Left lung (tissue), 10 donors: ENCODE measurements around the gene PRKN. TPM values are rescaled to one million over a fixed set of nuclear protein-coding genes. Genes with fewer than 3 reads are reported as not detected.

ENCODE experiments used
- ATAC-seq: fragments of 200-7000 bp; cut with Tn5 transposase; one replicate; pipeline ENCODE4 v1.9.1; 2020; ENCODE audit warnings: moderate library complexity
- DNase-seq, 4 donors: peaks; one replicate each; pipeline ENCODE4 v3.0.0-alpha.2; 2013 to 2020
- H3K27ac ChIP-seq, 2 donors: fragments of 200-600 bp; sonication (generic) in 1 of 2; one replicate each; pipeline versions ENCODE4 v1.5.0 to v1.8.0; 2020 to 2021
- H3K27me3 ChIP-seq, 2 donors: fragments of 200-600 bp; sonication (generic) in 1 of 2; one replicate each; pipeline versions ENCODE4 v1.5.0 to v1.8.0; 2020 to 2021
- H3K36me3 ChIP-seq, 2 donors: fragments of 200-600 bp; sonication (generic) in 1 of 2; one replicate each; pipeline versions ENCODE4 v1.5.0 to v1.8.0; 2020 to 2021
- H3K4me1 ChIP-seq, 2 donors: fragments of 200-600 bp; one replicate each; pipeline ENCODE4 v1.8.0; 2021
- H3K4me3 ChIP-seq, 2 donors: fragments of 200-600 bp; sonication (generic) in 1 of 2; one replicate each; pipeline versions ENCODE4 v1.5.0 to v1.8.0; 2020 to 2021; ENCODE audit warnings: mild to moderate bottlenecking in 1 of 2
- H3K9me3 ChIP-seq, 2 donors: fragments of 200-600 bp; sonication (generic) in 1 of 2; one replicate each; pipeline versions ENCODE4 v1.5.0 to v1.8.0; 2020 to 2021
- CTCF ChIP-seq, 2 donors: fragments of 200-600 bp; sonication (generic) in 1 of 2; IDR thresholded peaks; one replicate each; pipeline versions ENCODE4 v1.5.0 to v1.8.0; 2021; ENCODE audit warnings: antibody characterized with exemption in 2 of 2
- intact Hi-C, 2 donors: fragments of 100-400 bp; cut with DNase I; formaldehyde crosslinking; loops; one replicate each; pipeline versions ENCODE4 v1.11.2 to v1.14.2; 2022
- polyA plus RNA-seq, 6 donors: library from polyadenylated mRNA; unstranded; fragments of 120-200 nt; gene quantifications; one replicate each; pipeline ENCODE4 v1.2.1, GENCODE V29; 2013; ENCODE audit not compliant: insufficient read length in 6 of 6
- total RNA-seq, 2 donors: library from RNA; stranded (reverse); fragmentation: NEBNext Ultra II Directional; extraction: Animal tissue kit (Norgen Biotek cat#: 25700); gene quantifications; one replicate each; pipeline ENCODE4 v1.2.1, GENCODE V29; 2021
- donor health status: DM: no; HTN: yes; CAD: no.
- donor health status: DM: no; HTN: no; CAD: no.

Gene PRKN
- total and polyA plus RNA-seq, 8 donors: 1.9 to 4.3 (median 2.5) TPM

- intact Hi-C loops: no loop called here
- TF ChIP-seq CTCF (IDR thresholded peaks at IDR 0.05): no peak
Measured at GRCh38 chr6:162190981-162191380, 536.6 kb downstream of the PRKN start.

DNA sequence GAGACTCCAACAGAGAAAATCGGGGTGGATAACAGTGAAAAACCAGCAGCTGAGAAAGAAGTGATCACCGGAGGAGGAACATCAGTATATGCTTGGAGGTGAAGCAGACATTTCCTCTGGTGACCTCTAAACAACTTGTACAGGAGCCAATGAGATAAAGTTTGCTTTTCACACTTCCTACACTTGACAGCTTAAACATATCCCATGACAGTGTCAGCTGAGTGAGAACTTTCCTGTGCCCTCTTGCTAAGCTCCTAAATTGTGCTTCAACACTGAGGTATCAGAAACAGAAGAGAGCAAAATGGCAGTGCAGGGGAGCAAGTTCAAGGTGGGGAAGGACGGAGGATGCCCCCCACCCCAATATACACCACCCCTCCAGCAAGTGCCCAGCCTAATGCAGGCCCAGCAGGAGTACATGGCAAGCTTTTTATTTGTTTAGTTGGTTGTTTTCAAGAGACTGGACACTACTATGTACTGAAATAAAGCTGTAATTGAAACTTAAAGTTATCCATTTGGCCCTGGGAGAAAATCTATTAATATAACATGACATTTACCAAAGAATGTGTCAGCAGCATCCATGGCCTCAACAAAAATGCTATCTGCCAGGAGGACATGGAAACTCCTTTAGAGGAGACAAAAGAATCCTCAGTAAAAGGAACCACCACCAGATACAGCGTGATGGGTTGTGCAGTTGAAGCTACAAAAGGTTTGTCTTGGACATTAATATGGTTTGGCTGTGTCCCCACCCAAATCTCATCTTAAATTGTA is 540.2 kb downstream of the PRKN start:
- Histone ChIP-seq H3K4me3 (no peak overlapping the region), H3K36me3 (no peaks in the 10 kb centered on the region), H3K27ac (no peak overlapping the region), H3K4me1 (no peaks in the 10 kb centered on the region), H3K9me3 (no peaks in the 10 kb centered on the region), H3K27me3 (no peaks in the 10 kb centered on the region)
- intact Hi-C loops: no loop called here
- ATAC-seq (no peak), DNase-seq (no peak)
- TF ChIP-seq CTCF (IDR thresholded peaks at IDR 0.05): no peak

More at GRCh38 chr6:162190981-162191380, 536.6 kb downstream of the PRKN start:
- Histone ChIP-seq H3K4me1 (no peaks in the 10 kb centered on the region), H3K9me3 (no peaks in the 10 kb centered on the region), H3K36me3 (no peaks in the 10 kb centered on the region), H3K4me3 (no peak overlapping the region), H3K27me3 (no peaks in the 10 kb centered on the region), H3K27ac (no peak overlapping the region)
- ATAC-seq: no peak
- no peak for DNase-seq

- intact Hi-C loops: no loop called here
Measured at GRCh38 chr6:162184465-162184864, 543.1 kb downstream of the PRKN start.

DNA sequence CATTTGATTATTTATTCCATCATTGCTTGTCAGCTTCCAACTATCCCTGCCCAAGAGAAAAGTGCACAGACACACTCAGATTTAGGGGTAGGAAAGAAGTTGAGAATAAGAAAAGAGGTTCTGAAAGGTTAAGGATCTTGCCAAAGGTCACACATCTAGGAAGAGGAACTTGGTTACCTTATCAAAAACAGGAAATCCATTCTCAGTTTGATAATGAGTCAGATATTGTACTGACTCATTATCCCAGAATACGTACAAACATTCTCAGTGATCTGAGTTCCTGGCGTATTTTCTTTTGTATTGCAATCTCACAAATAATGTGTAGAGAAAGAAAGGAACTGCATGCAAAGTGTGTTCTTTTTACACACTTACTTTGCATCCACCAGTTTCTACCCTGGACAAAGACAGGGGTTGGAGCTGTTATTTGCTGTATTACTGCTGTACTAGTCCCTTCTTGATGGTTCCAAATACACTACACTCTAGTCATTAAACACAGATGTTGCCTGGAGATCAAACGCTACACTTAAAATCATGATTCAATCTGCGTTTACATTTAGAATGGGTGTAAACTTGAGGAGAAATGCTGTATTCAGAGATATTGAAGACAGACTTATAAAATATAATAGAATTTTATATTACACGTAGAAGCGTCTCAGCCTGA is 545.7 kb downstream of the PRKN start:
- Histone ChIP-seq H3K9me3 (no peaks in the 10 kb centered on the region), H3K27me3 (no peaks in the 10 kb centered on the region), H3K36me3 (no peaks in the 10 kb centered on the region), H3K27ac (no peak overlapping the region), H3K4me1 (peaks cover 0 to 4% of the 10 kb centered on the region in 2 donors), H3K4me3 (no peak overlapping the region)
- ATAC-seq (no peak), DNase-seq (no peak)
- TF ChIP-seq CTCF (IDR thresholded peaks at IDR 0.05): no peak
- intact Hi-C loops: no loop called here

More at GRCh38 chr6:162184465-162184864, 543.1 kb downstream of the PRKN start:
- Histone ChIP-seq H3K36me3 (no peaks in the 10 kb centered on the region), H3K4me3 (no peak overlapping the region), H3K27me3 (no peaks in the 10 kb centered on the region), H3K4me1 (peaks cover 0 to 4% of the 10 kb centered on the region in 2 donors), H3K27ac (no peak overlapping the region), H3K9me3 (no peaks in the 10 kb centered on the region)
- TF ChIP-seq CTCF (IDR thresholded peaks at IDR 0.05): no peak
- DNase-seq (no peak), ATAC-seq (no peak)

DNA sequence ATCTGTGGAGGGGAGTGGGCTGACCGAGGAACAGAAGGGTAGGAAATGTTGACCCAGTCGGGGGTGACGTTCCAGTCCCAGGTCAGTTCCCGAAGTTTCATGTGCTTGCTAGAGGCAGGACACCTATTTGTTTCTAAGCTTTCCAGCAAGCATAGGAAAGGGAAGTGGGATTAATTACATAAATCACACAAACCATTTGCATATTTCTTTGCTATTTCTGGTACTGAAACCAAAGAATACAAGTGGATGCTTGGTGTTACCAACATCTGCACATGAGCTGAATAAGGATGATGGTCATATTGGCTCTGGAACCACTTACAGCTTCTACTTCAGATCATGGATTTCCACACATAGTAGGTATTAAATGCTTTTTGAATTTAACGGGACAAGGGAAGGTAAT is 546.5 kb downstream of the PRKN start:
- intact Hi-C loops: no loop called here
- no peaks in the 10 kb centered on the region for H3K9me3 ChIP-seq
- TF ChIP-seq CTCF (IDR thresholded peaks at IDR 0.05): no peak
- no peak overlapping the region for H3K4me3 ChIP-seq
- no peak overlapping the region for H3K27ac ChIP-seq
- DNase-seq (no peak), ATAC-seq (no peak)
- H3K4me1 ChIP-seq: peaks cover 0 to 4% of the 10 kb centered on the region in 2 donors
- H3K27me3 ChIP-seq: no peaks in the 10 kb centered on the region
- H3K36me3 ChIP-seq: no peaks in the 10 kb centered on the region
